ENCODE data around the gene KCNK10. TPM values are rescaled to one million over a fixed set of nuclear protein-coding genes. Genes with fewer than 3 reads are reported as not detected.

Gene KCNK10
- total RNA-seq, 4 donors from 2014 or later: not detected

DNA sequence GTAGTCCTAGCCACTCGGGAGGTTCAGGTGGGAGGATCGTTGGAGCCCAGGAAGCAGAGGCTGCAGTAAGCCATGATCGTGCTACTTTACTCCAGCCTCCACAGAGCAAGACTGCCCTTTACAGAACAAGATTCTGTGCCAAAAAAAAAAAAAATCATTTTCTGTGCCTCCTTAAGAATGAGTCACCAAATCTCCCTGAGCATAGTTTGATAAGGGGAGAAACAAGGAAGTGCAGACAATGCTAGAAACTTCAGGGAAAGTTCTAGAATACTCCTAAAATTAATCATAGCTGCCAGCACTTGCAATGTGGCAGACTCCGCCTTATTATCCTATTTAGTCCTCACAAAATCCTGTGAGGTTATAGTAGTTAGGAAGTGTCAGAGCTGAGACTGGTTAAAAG is 74.5 kb downstream of the KCNK10 start:
- no peak for TF ChIP-seq POLR2A (IDR thresholded peaks at IDR 0.05)
- TF ChIP-seq, protein P1, sequence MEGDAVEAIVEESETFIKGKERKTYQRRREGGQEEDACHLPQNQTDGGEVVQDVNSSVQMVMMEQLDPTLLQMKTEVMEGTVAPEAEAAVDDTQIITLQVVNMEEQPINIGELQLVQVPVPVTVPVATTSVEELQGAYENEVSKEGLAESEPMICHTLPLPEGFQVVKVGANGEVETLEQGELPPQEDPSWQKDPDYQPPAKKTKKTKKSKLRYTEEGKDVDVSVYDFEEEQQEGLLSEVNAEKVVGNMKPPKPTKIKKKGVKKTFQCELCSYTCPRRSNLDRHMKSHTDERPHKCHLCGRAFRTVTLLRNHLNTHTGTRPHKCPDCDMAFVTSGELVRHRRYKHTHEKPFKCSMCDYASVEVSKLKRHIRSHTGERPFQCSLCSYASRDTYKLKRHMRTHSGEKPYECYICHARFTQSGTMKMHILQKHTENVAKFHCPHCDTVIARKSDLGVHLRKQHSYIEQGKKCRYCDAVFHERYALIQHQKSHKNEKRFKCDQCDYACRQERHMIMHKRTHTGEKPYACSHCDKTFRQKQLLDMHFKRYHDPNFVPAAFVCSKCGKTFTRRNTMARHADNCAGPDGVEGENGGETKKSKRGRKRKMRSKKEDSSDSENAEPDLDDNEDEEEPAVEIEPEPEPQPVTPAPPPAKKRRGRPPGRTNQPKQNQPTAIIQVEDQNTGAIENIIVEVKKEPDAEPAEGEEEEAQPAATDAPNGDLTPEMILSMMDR (IDR thresholded peaks at IDR 0.05 in 4 of 5, conservative IDR thresholded peaks at IDR 0.05 in 1 of 5): no peak
- Histone ChIP-seq H3K27ac (no peak overlapping the region), H3K4me3 (no peak overlapping the region), H3K4me1 (no peaks in the 10 kb centered on the region), H3K36me3 (no peaks in the 10 kb centered on the region), H3K9me3 (no peaks in the 10 kb centered on the region), H3K27me3 (no peaks in the 10 kb centered on the region)
- intact Hi-C loops (cut with DNase I; ENCODE audit: low total_unique reads): no loop called here
- DNase-seq (no peak), ATAC-seq (no peak)
- in situ Hi-C loops (cut with MboI; ENCODE audit: low sequenced_read_pairs in 4 of 4): no loop called here

DNA sequence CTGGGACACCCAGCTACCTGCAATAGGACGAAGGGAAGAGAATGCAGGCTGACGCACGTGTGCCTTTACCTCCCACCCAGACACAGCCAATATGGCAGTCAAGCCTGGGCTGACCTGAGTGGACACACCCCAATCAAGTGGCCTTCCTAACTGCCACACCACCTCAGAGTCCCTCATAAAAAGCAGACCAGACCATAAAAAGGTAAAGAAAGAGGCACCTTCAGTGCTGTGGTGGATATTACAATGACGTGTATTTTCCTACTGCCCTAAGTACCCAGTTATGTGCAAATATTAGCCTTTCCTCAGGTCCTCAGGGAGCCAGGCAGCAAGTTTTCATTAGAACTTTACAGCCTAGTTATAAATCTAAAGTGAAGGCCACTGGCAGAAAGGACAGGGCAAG is 75.8 kb downstream of the KCNK10 start:
- in situ Hi-C loops (cut with MboI; ENCODE audit: low sequenced_read_pairs in 4 of 4): no loop called here

DNA sequence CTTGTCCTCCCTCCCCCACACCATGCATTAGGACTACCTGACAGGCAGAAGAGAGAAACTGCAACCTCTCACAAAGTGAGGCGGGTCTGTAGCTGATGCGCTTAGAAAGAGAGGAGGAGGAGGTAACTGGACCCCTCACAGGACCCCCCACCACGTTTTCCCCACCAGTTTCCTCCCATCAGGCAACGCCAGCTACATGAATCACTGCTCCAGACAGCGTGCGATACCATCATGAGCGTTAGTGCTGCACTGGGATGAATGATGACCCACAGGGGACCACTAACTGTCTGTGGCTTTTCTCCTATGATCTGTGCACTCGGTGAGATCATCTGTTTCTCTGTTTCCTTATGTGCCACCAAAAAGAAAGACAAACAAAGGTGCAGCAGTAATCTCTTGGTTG is 77.7 kb downstream of the KCNK10 start:
- ATAC-seq (no peak), DNase-seq (no peak)
- H3K27ac ChIP-seq: no peak overlapping the region
- no peaks in the 10 kb centered on the region for H3K27me3 ChIP-seq
- no peaks in the 10 kb centered on the region for H3K36me3 ChIP-seq
- intact Hi-C loops (cut with DNase I; ENCODE audit: low total_unique reads): no loop called here
- H3K4me3 ChIP-seq: no peak overlapping the region
- H3K4me1 ChIP-seq: no peaks in the 10 kb centered on the region
- in situ Hi-C loops (cut with MboI; ENCODE audit: low sequenced_read_pairs in 4 of 4): no loop called here
- no peaks in the 10 kb centered on the region for H3K9me3 ChIP-seq
- no peak for TF ChIP-seq POLR2A (IDR thresholded peaks at IDR 0.05)
- TF ChIP-seq, protein P1 (IDR thresholded peaks at IDR 0.05 in 4 of 5, conservative IDR thresholded peaks at IDR 0.05 in 1 of 5): no peak

More for the DNA sequence above, 75.8 kb downstream of the KCNK10 start:
- TF ChIP-seq, protein P1 (IDR thresholded peaks at IDR 0.05 in 4 of 5, conservative IDR thresholded peaks at IDR 0.05 in 1 of 5): no peak
- no peak for TF ChIP-seq POLR2A (IDR thresholded peaks at IDR 0.05)
- ATAC-seq: no peak
- Histone ChIP-seq H3K27me3 (no peaks in the 10 kb centered on the region), H3K4me3 (no peak overlapping the region), H3K27ac (no peak overlapping the region), H3K9me3 (no peaks in the 10 kb centered on the region), H3K36me3 (no peaks in the 10 kb centered on the region), H3K4me1 (no peaks in the 10 kb centered on the region)
- intact Hi-C loops (cut with DNase I; ENCODE audit: low total_unique reads): no loop called here
- DNase-seq: no peak

DNA sequence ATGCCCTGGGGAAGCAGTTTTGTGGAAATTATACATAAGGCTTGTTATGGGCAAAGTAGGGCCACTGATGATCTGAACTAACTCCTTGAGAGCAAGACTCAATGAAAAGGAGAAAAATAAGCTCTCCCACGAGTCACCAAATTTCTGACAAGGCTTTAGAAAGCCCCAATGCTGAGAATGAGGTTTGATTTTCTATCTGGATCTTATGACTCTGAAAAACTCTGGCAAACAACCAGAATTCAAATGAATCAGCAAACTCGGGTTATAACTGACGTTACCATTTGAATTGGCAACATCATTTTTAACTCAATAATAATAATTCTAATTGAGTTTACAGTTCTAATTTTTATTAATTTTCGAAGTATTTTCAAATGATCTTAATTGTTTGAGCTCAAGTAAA is 79.1 kb downstream of the KCNK10 start:
- H3K27ac ChIP-seq: no peak overlapping the region
- no peaks in the 10 kb centered on the region for H3K9me3 ChIP-seq
- in situ Hi-C loops (cut with MboI; ENCODE audit: low sequenced_read_pairs in 4 of 4) (no loop called here), intact Hi-C loops (cut with DNase I; ENCODE audit: low total_unique reads) (no loop called here)
- H3K4me1 ChIP-seq: no peaks in the 10 kb centered on the region
- TF ChIP-seq, protein P1 (IDR thresholded peaks at IDR 0.05 in 4 of 5, conservative IDR thresholded peaks at IDR 0.05 in 1 of 5): no peak
- TF ChIP-seq POLR2A (IDR thresholded peaks at IDR 0.05): no peak
- ATAC-seq (no peak), DNase-seq (no peak)
- no peaks in the 10 kb centered on the region for H3K27me3 ChIP-seq
- no peaks in the 10 kb centered on the region for H3K36me3 ChIP-seq
- no peak overlapping the region for H3K4me3 ChIP-seq

DNA sequence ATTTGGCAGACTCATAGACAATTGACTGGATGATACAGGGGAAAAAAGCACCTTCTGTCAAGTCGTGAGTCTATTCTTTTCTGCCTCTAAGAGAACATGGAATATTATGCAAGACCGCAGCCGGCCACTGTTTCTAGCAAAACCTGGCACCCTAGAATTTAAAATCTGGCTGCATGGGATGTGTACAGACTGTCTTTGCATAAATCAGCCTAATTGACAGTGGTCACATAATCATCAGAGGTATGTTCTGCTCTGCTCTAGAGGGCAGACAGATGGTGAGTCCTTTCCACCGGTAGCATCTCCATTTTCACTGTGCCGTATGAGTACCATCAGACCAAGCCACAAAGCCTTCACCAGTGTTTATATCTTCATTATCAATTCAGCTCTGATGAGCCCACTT is 80.6 kb downstream of the KCNK10 start:
- in situ Hi-C loops (cut with MboI; ENCODE audit: low sequenced_read_pairs in 4 of 4): no loop called here
- H3K27ac ChIP-seq: no peak overlapping the region
- ATAC-seq (no peak), DNase-seq (no peak)
- no peak overlapping the region for H3K4me3 ChIP-seq
- intact Hi-C loops (cut with DNase I; ENCODE audit: low total_unique reads): no loop called here
- no peaks in the 10 kb centered on the region for H3K36me3 ChIP-seq
- H3K27me3 ChIP-seq: no peaks in the 10 kb centered on the region
- no peaks in the 10 kb centered on the region for H3K9me3 ChIP-seq
- TF ChIP-seq, protein P1 (IDR thresholded peaks at IDR 0.05 in 4 of 5, conservative IDR thresholded peaks at IDR 0.05 in 1 of 5): no peak
- no peak for TF ChIP-seq POLR2A (IDR thresholded peaks at IDR 0.05)
- no peaks in the 10 kb centered on the region for H3K4me1 ChIP-seq

Data from gastrocnemius medialis (tissue), 4 donors.